ENCODE results near the gene MYMX. TPM values are rescaled to one million over a fixed set of nuclear protein-coding genes. Genes with fewer than 3 reads are reported as not detected.

MYMX gene
- total RNA-seq, 1 donor from 2014 or later, result not detected

DNA sequence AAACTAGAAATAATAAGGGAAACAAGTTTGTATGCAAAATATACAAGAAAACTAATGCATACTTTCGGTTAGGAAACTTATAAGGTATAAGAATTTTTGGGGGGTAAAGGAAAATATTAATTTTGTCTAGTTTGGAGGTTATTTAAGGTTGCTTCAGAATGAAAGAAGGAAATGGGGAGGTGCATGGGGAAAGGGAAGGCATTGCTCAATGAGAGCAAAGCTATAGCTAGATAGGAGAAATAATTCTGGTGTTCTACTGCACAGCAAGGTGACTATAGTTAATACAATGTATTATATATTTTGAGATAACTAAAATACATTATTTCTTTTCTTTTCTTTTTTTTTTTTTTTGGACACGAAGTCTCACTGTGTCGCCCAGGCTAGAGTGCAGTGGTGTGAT lies 5.4 kb upstream of the MYMX start:
- ChIA-PET POLR2A (interaction anchor here (0.7 kb wide), 1 partner anchor 144 kb away, joined by 3 read pairs; no protein-coding TSS in a partner anchor), CTCF (no interaction called here)
- TF ChIP-seq CTCF (IDR thresholded peaks at IDR 0.05), result no peak
- no peaks in the 10 kb centered on the region for H3K9me3 Mint-ChIP-seq
- H3K27me3 Mint-ChIP-seq, result peaks cover 7% of the 10 kb centered on the region
- H3K36me3 Mint-ChIP-seq (ENCODE audit: low read depth), result no peaks in the 10 kb centered on the region
- no peak overlapping the region for H3K4me3 Mint-ChIP-seq
- ATAC-seq (ENCODE audit: low read depth), result no peak
- intact Hi-C loops (cut with micrococcal nuclease), result no loop called here
- H3K4me1 Mint-ChIP-seq, result no peaks in the 10 kb centered on the region
- no peak for DNase-seq
- no peak overlapping the region for H3K27ac Mint-ChIP-seq

DNA sequence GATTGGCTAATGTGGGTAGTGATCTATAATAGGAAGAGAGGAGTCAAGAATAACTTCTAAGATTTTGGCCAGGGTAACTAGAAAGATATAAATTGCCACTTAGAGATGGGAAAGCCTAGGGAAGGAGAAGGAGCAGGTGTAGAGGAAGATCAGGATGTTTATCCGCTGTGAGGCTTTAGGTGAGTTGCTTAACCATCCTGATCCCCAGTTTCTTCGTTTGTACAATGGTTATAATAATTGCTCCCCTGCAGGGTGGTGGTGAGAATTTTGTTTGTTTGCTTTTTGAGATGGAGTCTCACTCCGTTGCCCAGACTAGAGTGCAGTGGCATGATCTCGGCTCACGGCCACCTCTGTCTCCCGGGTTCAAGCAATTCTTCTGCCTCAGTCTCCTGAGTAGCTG lies 2.4 kb upstream of the MYMX start:
- H3K36me3 Mint-ChIP-seq (ENCODE audit: low read depth), result no peaks in the 10 kb centered on the region
- ChIA-PET CTCF (no interaction called here), POLR2A (no interaction called here)
- no peaks in the 10 kb centered on the region for H3K9me3 Mint-ChIP-seq
- no peaks in the 10 kb centered on the region for H3K27me3 Mint-ChIP-seq
- H3K4me1 Mint-ChIP-seq, result peaks cover 10% of the 10 kb centered on the region
- no peak for DNase-seq
- H3K27ac Mint-ChIP-seq, result no peak overlapping the region
- TF ChIP-seq CTCF (IDR thresholded peaks at IDR 0.05), result no peak
- ATAC-seq (ENCODE audit: low read depth), result no peak
- intact Hi-C loops (cut with micrococcal nuclease), result no loop called here
- H3K4me3 Mint-ChIP-seq, result no peak overlapping the region

GRCh38 chr6:44217332-44218143 lies 812 bp downstream of the MYMX start:
- H3K4me3 Mint-ChIP-seq, result no peak overlapping the region

DNA sequence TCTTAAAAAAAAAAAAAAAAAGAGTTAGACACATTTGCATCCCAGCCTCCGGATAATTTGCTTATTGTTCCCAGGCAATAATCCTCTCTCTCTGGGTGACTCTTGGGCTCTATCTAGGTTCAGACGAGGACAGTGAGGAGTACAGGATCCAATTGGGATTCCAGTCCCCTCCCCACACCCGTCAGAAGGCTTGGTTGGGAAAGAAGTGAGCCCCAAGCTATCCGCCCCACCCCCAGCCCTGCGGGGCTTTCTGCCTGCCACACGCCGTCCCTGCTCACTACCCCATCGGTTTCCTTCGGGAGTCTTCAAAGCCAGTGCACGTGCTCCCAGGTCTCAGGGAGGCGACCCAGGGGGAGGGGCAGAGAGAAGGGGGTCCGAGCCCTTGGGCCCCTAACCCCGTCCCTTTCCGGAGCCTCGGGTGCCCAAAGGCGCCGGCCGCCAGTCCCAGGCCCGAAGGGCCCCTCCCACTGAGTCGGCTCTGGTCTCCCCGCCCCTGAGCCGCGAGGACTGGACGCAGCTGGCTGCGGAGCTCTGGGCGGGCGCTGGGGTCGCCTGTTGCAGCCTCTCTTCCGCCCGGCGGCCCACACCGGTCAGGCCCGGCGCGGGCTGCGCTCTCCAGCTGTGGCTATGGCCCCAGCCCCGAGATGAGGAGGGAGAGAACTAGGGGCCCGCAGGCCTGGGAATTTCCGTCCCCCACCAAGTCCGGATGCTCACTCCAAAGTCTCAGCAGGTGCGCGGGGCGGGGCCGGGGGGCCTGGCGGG lies 2.5 kb downstream of the MYMX start:
- TF ChIP-seq CTCF (IDR thresholded peaks at IDR 0.05), result no peak
- H3K27me3 Mint-ChIP-seq, result no peaks in the 10 kb centered on the region
- H3K9me3 Mint-ChIP-seq, result no peaks in the 10 kb centered on the region
- peak; percentile 46 for ATAC-seq (ENCODE audit: low read depth)
- H3K36me3 Mint-ChIP-seq (ENCODE audit: low read depth), result no peaks in the 10 kb centered on the region
- CTCF ChIA-PET, result interaction anchor here (0.7 kb wide), 1 partner anchor 18 kb away, joined by 4 read pairs; no protein-coding TSS in a partner anchor
- peaks cover 35% of the 10 kb centered on the region for H3K4me1 Mint-ChIP-seq
- POLR2A ChIA-PET, result interaction anchor here (0.7 to 1.7 kb wide), 6 partner anchors 18 to 1019 kb away, joined by 4 to 11 read pairs (median 6); partner anchors contain the start of genes HSP90AB1 and SLC35B2
- H3K4me3 Mint-ChIP-seq, result peak overlapping the region; percentile 80
- intact Hi-C loops (cut with micrococcal nuclease), result loop anchor here (1.0 kb wide), 1 partner anchor 168 kb away; the partner anchor contains the start of gene CDC5L
- DNase-seq, result peak; percentile 57
- H3K27ac Mint-ChIP-seq, result peak overlapping the region; percentile 35

More at GRCh38 chr6:44217332-44218143, 812 bp downstream of the MYMX start:
- Mint-ChIP-seq H3K27me3 (no peaks in the 10 kb centered on the region), H3K27ac (no peak overlapping the region), H3K9me3 (no peaks in the 10 kb centered on the region), H3K36me3 (ENCODE audit: low read depth) (no peaks in the 10 kb centered on the region), H3K4me1 (peaks cover 25% of the 10 kb centered on the region)
- no peak for DNase-seq
- POLR2A ChIA-PET, result interaction anchor here (1.0 kb wide), 1 partner anchor 29 kb away, joined by 3 read pairs; the partner anchor contains the start of gene HSP90AB1
- ATAC-seq (ENCODE audit: low read depth), result no peak
- CTCF ChIA-PET, result no interaction called here
- no peak for TF ChIP-seq CTCF (IDR thresholded peaks at IDR 0.05)
- intact Hi-C loops (cut with micrococcal nuclease), result no loop called here

Data from activated B cell treated with CpG ODN at 0.5 μM for 24 hours (primary cell).